ENCODE results near the gene UCK2.
A peak's percentile ranks its signal among the peaks of the same experiment; 100 is the strongest.

UCK2 gene

GRCh38 chr1:165828669-165829329 is 1.4 kb downstream of the UCK2 start:
- DNase-seq (ENCODE audit: low read depth, low spot score): peak; percentile 32
- Histone ChIP-seq H3K9me3 (ENCODE audit: low read depth, low read length) (no peaks in the 10 kb centered on the region), H3K36me3 (ENCODE audit: insufficient read depth, low read length) (peaks cover 12% of the 10 kb centered on the region; the same call in 1 of the 2 replicates), H3K9ac (ENCODE audit: insufficient read length) (peak overlapping the region; percentile 95), H3K27ac (peak overlapping the region; percentile 93), H3K4me3 (peak overlapping the region; percentile 95)
- no peak for TF ChIP-seq FOXP2 (optimal IDR thresholded peaks at IDR 0.05; ENCODE audit: control extremely low read depth, extremely low read length, insufficient read depth)
- no peak for TF ChIP-seq EZH2 (IDR thresholded peaks at IDR 0.05)
- TF ChIP-seq POLR2AphosphoS5 (IDR thresholded peaks at IDR 0.05; ENCODE audit: borderline replicate concordance, low read depth, low read length): peak; percentile 80

DNA sequence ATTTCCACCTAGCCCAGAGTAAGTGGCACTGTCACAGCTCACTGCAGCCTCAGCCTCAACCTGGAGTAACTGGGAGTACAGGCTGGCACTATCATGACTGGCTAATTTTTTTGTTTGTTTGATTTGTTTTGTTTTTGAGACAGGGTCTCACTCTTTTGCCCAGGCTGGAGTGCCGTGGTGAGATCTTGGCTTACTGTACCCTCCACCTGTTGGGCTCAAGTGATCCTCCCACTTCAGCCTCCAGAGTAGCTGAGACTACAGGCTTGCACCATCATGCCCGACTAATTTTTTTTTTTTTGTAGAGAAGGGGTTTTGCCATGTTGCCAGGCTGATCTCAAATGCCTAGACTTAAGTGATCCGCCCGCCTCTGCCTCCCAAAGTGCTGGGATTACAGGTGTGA is 2.5 kb downstream of the UCK2 start:
- H3K9ac ChIP-seq (ENCODE audit: insufficient read length): peak overlapping the region; percentile 95
- H3K4me3 ChIP-seq: peak overlapping the region; percentile 95
- H3K27ac ChIP-seq: no peak overlapping the region
- TF ChIP-seq FOXP2 (optimal IDR thresholded peaks at IDR 0.05; ENCODE audit: control extremely low read depth, extremely low read length, insufficient read depth): no peak
- no peak for TF ChIP-seq EZH2 (IDR thresholded peaks at IDR 0.05)
- TF ChIP-seq POLR2AphosphoS5 (IDR thresholded peaks at IDR 0.05; ENCODE audit: borderline replicate concordance, low read depth, low read length): no peak
- H3K36me3 ChIP-seq (ENCODE audit: insufficient read depth, low read length): peaks cover 12% of the 10 kb centered on the region; the same call in 1 of the 2 replicates
- H3K9me3 ChIP-seq (ENCODE audit: low read depth, low read length): no peaks in the 10 kb centered on the region
- DNase-seq (ENCODE audit: low read depth, low spot score): no peak

DNA sequence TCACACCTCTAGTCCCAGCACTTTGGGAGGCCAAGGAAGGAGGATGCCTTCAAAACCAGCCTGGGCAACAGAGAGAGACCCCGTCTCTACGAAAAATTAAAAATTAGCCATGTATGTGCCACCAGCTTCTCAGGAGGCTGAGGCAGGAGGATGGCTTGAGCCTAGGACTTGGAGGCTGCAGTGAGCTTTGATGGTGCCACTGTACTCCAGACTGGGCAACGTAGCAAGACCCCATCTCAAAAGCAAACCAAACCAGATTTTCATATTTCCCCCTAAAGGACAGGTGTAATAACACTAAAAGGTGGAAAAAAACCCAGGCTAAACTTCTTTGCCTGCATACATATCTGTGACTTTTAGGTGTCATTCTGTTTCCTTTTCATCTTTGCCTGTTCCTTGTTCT is 3.7 kb downstream of the UCK2 start:
- H3K9ac ChIP-seq (ENCODE audit: insufficient read length): no peak overlapping the region
- no peak for TF ChIP-seq EZH2 (IDR thresholded peaks at IDR 0.05)
- TF ChIP-seq POLR2AphosphoS5 (IDR thresholded peaks at IDR 0.05; ENCODE audit: borderline replicate concordance, low read depth, low read length): no peak
- no peak for TF ChIP-seq FOXP2 (optimal IDR thresholded peaks at IDR 0.05; ENCODE audit: control extremely low read depth, extremely low read length, insufficient read depth)
- peaks cover 12% of the 10 kb centered on the region; the same call in 1 of the 2 replicates for H3K36me3 ChIP-seq (ENCODE audit: insufficient read depth, low read length)
- no peaks in the 10 kb centered on the region for H3K9me3 ChIP-seq (ENCODE audit: low read depth, low read length)
- no peak for DNase-seq (ENCODE audit: low read depth, low spot score)
- H3K4me3 ChIP-seq: no peak overlapping the region
- no peak overlapping the region for H3K27ac ChIP-seq

GRCh38 chr1:165832902-165833301 is 5.5 kb downstream of the UCK2 start:
- DNase-seq (ENCODE audit: low read depth, low spot score): no peak

DNA sequence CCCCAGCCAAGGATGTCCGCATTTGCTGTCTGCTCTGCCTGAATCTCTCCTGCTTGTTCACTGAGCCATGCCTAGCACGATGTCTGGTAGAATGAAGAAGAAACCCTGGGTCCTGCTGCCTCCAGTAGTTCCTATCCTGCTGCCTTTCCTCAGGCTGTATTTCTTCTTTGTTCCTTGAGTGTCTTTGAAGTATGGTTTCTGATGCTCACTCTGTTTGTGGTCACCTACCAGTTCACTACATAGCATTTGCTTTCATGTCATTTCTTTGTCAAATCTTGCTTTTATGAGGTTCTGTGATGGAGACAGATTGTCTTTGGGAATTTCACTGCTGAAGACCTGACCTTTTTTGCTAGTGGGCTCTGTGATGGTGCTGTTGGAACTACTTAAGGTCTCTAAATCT is 5.9 kb downstream of the UCK2 start:
- no peak overlapping the region for H3K9ac ChIP-seq (ENCODE audit: insufficient read length)
- H3K36me3 ChIP-seq (ENCODE audit: insufficient read depth, low read length): peaks cover 24% of the 10 kb centered on the region
- TF ChIP-seq FOXP2 (optimal IDR thresholded peaks at IDR 0.05; ENCODE audit: control extremely low read depth, extremely low read length, insufficient read depth) (no peak), EZH2 (IDR thresholded peaks at IDR 0.05) (no peak), POLR2AphosphoS5 (IDR thresholded peaks at IDR 0.05; ENCODE audit: borderline replicate concordance, low read depth, low read length) (no peak)
- no peaks in the 10 kb centered on the region for H3K9me3 ChIP-seq (ENCODE audit: low read depth, low read length)
- no peak for DNase-seq (ENCODE audit: low read depth, low spot score)
- H3K27ac ChIP-seq: no peak overlapping the region
- no peak overlapping the region for H3K4me3 ChIP-seq

More at GRCh38 chr1:165832902-165833301, 5.5 kb downstream of the UCK2 start:
- no peak overlapping the region for H3K9ac ChIP-seq (ENCODE audit: insufficient read length)
- peaks cover 24% of the 10 kb centered on the region for H3K36me3 ChIP-seq (ENCODE audit: insufficient read depth, low read length)
- TF ChIP-seq FOXP2 (optimal IDR thresholded peaks at IDR 0.05; ENCODE audit: control extremely low read depth, extremely low read length, insufficient read depth) (no peak), EZH2 (IDR thresholded peaks at IDR 0.05) (no peak), POLR2AphosphoS5 (IDR thresholded peaks at IDR 0.05; ENCODE audit: borderline replicate concordance, low read depth, low read length) (no peak)
- H3K9me3 ChIP-seq (ENCODE audit: low read depth, low read length): no peaks in the 10 kb centered on the region
- H3K4me3 ChIP-seq: no peak overlapping the region
- H3K27ac ChIP-seq: no peak overlapping the region

DNA sequence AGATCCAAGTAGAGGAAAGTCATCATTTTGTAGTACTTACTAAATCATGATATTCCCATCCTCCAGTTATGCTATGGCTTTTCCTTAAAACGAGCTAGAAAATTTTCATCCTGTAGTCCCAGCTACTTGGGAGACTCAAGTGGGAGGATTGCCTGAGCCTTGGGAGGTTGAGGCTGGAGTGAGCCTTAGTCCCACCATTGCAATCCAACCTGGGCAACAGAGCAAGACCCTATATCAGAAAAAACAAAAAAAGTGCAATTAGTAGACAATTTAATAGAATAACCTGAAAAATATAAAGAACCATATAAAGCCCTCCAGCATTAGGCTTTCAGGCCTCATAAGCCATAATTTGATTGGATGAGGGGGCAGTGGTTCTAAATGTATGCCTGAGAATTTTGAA is 6.8 kb downstream of the UCK2 start:
- Histone ChIP-seq H3K9ac (ENCODE audit: insufficient read length) (no peak overlapping the region), H3K27ac (no peak overlapping the region), H3K9me3 (ENCODE audit: low read depth, low read length) (no peaks in the 10 kb centered on the region), H3K4me3 (no peak overlapping the region), H3K36me3 (ENCODE audit: insufficient read depth, low read length) (peaks cover 24% of the 10 kb centered on the region)
- no peak for TF ChIP-seq POLR2AphosphoS5 (IDR thresholded peaks at IDR 0.05; ENCODE audit: borderline replicate concordance, low read depth, low read length)
- no peak for TF ChIP-seq EZH2 (IDR thresholded peaks at IDR 0.05)
- TF ChIP-seq FOXP2 (optimal IDR thresholded peaks at IDR 0.05; ENCODE audit: control extremely low read depth, extremely low read length, insufficient read depth): no peak
- no peak for DNase-seq (ENCODE audit: low read depth, low spot score)

- no peak for TF ChIP-seq POLR2AphosphoS5 (IDR thresholded peaks at IDR 0.05; ENCODE audit: borderline replicate concordance, low read depth, low read length)
- TF ChIP-seq EZH2 (IDR thresholded peaks at IDR 0.05): no peak
- no peak for TF ChIP-seq FOXP2 (optimal IDR thresholded peaks at IDR 0.05; ENCODE audit: control extremely low read depth, extremely low read length, insufficient read depth)
Observed at GRCh38 chr1:165834881-165835280, 7.5 kb downstream of the UCK2 start.

DNA sequence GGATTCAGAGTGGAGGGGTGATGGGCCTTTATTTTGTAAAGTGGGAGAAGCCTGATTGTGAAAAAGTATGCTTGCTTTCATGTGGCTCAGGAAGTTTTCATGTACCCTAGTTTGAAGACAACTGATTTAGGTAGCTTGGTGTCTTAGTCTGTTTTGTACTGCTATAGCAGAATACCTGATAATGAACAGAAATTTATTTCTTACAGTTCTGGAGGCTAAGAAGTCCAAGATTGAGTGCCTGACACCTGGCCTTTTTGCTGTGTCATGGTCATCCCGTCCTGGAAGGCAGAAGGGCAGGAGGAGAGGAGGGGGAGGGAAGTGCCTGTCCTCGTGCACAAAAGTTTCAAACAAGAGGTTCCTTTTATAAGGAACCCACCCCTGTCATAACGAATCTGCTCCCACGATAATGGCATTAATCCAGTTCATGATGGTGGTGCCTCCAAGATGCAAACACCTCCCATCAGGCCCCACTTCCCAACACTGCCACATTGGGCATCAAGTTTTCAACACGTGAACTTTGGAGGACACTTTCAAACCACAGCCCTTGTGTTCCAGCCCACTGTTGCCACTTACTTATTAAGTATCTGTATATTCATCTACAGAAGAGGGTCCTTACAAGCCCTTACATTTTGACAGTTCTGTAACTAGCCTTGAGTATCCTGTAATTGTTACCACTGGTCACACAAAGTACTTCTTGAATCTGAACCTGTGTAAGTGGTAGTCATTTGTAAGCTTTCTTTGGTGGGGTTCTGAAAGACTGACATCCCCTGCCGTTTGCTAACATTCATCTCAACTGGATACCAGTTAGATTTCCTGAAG is 9.5 kb downstream of the UCK2 start:
- no peak overlapping the region for H3K4me3 ChIP-seq
- no peak overlapping the region for H3K9ac ChIP-seq (ENCODE audit: insufficient read length)
- peaks cover 15% of the 10 kb centered on the region for H3K36me3 ChIP-seq (ENCODE audit: insufficient read depth, low read length)
- no peaks in the 10 kb centered on the region for H3K9me3 ChIP-seq (ENCODE audit: low read depth, low read length)
- TF ChIP-seq POLR2AphosphoS5 (IDR thresholded peaks at IDR 0.05; ENCODE audit: borderline replicate concordance, low read depth, low read length) (no peak), EZH2 (IDR thresholded peaks at IDR 0.05) (no peak), FOXP2 (optimal IDR thresholded peaks at IDR 0.05; ENCODE audit: control extremely low read depth, extremely low read length, insufficient read depth) (no peak)
- no peak overlapping the region for H3K27ac ChIP-seq
- DNase-seq (ENCODE audit: low read depth, low spot score): no peak

More at GRCh38 chr1:165834881-165835280, 7.5 kb downstream of the UCK2 start:
- peaks cover 24% of the 10 kb centered on the region for H3K36me3 ChIP-seq (ENCODE audit: insufficient read depth, low read length)
- no peaks in the 10 kb centered on the region for H3K9me3 ChIP-seq (ENCODE audit: low read depth, low read length)
- H3K9ac ChIP-seq (ENCODE audit: insufficient read length): no peak overlapping the region
- no peak overlapping the region for H3K4me3 ChIP-seq
- no peak for DNase-seq (ENCODE audit: low read depth, low spot score)
- H3K27ac ChIP-seq: 0 out of 2 replicates have a peak overlapping the region, but pooled peaks have one; percentile 6
